ENCODE measurements around the gene NRL. TPM values are rescaled to one million over a fixed set of nuclear protein-coding genes. Genes with fewer than 3 reads are reported as not detected.

NRL gene
- total RNA-seq, 2 donors from 2014 or later, result 0.88 to 2.7 TPM

DNA sequence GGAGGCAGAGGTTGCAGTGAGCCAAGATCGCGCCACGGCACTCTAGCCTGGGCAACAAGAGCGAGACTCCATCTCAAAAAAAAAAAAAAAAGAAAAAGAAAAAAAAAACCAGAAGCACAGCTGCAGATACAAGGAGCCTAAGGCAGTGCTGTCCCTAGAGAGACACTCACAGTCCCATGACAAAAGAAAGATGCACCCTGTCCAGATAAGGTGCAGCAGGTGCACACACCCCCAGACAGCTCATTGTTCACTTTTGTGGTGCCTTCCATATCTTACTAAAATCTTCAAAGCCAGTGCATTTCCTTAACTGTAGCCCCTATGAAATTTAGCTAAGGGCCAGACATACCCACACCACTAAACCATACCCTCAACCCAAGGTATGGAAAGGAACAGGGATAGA lies 7.7 kb upstream of the NRL start:
- DNase-seq, result no peak
- no peak overlapping the region for H3K27ac ChIP-seq
- H3K36me3 ChIP-seq, result peaks cover 17% of the 10 kb centered on the region

DNA sequence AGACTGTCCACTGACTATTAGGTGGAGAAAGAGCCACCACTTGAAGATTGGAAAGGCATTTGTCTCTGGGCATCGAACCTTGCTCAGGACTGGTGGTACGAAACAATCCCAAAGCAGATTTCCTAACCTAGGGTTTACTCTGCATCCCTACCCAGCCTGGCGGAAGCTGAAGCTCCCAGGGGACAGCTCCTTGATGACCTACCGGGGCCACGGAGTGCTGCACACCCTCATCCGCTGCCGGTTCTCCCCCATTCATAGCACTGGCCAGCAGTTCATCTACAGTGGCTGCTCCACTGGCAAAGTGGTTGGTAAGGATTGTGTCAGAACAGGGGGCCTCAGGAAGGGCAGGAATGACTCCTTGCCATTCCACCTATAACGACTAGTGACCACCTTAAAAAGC lies 6.5 kb upstream of the NRL start:
- no peak overlapping the region for H3K9ac ChIP-seq (ENCODE audit: low read depth in 2 of 2, low read length in 2 of 2)
- H3K27me3 ChIP-seq, result no peaks in the 10 kb centered on the region
- intact Hi-C loops (cut with DNase I), result no loop called here
- no peak overlapping the region for H3K27ac ChIP-seq
- no peak for DNase-seq
- H3K4me3 ChIP-seq, result no peak overlapping the region
- H3K4me1 ChIP-seq, result peaks cover 3% of the 10 kb centered on the region
- H3K9me3 ChIP-seq, result no peaks in the 10 kb centered on the region
- TF ChIP-seq, protein P1, sequence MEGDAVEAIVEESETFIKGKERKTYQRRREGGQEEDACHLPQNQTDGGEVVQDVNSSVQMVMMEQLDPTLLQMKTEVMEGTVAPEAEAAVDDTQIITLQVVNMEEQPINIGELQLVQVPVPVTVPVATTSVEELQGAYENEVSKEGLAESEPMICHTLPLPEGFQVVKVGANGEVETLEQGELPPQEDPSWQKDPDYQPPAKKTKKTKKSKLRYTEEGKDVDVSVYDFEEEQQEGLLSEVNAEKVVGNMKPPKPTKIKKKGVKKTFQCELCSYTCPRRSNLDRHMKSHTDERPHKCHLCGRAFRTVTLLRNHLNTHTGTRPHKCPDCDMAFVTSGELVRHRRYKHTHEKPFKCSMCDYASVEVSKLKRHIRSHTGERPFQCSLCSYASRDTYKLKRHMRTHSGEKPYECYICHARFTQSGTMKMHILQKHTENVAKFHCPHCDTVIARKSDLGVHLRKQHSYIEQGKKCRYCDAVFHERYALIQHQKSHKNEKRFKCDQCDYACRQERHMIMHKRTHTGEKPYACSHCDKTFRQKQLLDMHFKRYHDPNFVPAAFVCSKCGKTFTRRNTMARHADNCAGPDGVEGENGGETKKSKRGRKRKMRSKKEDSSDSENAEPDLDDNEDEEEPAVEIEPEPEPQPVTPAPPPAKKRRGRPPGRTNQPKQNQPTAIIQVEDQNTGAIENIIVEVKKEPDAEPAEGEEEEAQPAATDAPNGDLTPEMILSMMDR (IDR thresholded peaks at IDR 0.05), result no peak
- H3K36me3 ChIP-seq, result peaks cover 17% of the 10 kb centered on the region

More for the DNA sequence above, 7.7 kb upstream of the NRL start:
- H3K27me3 ChIP-seq, result no peaks in the 10 kb centered on the region
- TF ChIP-seq, protein P1 (IDR thresholded peaks at IDR 0.05), result no peak
- intact Hi-C loops (cut with DNase I), result no loop called here
- no peak overlapping the region for H3K9ac ChIP-seq (ENCODE audit: low read depth in 2 of 2, low read length in 2 of 2)
- H3K4me1 ChIP-seq, result no peaks in the 10 kb centered on the region
- no peaks in the 10 kb centered on the region for H3K9me3 ChIP-seq
- no peak overlapping the region for H3K4me3 ChIP-seq

DNA sequence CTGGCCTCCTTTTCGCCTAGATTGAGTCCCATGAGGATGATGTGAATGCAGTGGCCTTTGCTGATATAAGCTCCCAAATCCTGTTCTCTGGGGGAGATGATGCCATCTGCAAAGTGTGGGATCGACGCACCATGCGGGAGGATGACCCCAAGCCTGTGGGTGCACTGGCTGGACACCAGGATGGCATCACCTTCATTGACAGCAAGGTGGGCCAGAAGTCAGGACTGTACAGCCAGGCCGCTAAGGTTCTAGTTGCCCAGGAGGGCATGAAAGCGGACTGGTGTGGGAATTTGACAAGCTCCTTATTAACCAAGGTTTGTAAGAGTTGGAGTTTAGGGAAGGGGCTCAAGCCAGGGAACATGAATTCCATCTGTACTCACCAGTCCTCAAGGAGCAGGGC lies 4.9 kb upstream of the NRL start:
- Histone ChIP-seq H3K9ac (ENCODE audit: low read depth in 2 of 2, low read length in 2 of 2) (no peak overlapping the region), H3K4me3 (no peak overlapping the region), H3K27ac (no peak overlapping the region), H3K4me1 (peaks cover 6% of the 10 kb centered on the region), H3K27me3 (no peaks in the 10 kb centered on the region), H3K36me3 (peaks cover 17% of the 10 kb centered on the region), H3K9me3 (no peaks in the 10 kb centered on the region)
- intact Hi-C loops (cut with DNase I), result no loop called here
- TF ChIP-seq, protein P1 (IDR thresholded peaks at IDR 0.05), result no peak
- no peak for DNase-seq

DNA sequence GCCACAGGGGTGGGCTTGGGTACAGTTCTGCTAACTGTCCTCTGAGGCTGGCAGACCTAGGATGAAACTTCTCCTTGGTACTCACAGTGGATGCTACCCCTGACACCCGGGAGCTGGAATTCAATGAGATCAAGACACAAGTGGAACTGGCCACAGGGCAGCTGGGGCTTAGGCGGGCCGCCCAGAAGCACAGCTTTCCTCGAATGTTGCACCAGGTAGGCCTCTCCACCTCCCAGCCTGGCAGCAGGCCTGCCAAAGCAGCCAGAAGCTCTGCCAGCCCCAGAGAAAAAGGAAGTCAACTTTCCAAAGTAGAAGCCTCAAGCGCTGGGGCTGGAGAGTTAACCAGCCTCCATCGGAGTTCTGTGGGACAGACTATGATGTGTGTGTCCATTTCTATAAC lies 2.4 kb upstream of the NRL start:
- peaks cover 17% of the 10 kb centered on the region for H3K36me3 ChIP-seq
- no peaks in the 10 kb centered on the region for H3K9me3 ChIP-seq
- DNase-seq, result no peak
- TF ChIP-seq, protein P1 (IDR thresholded peaks at IDR 0.05), result no peak
- intact Hi-C loops (cut with DNase I), result no loop called here
- no peaks in the 10 kb centered on the region for H3K27me3 ChIP-seq
- peaks cover 6% of the 10 kb centered on the region for H3K4me1 ChIP-seq
- H3K9ac ChIP-seq (ENCODE audit: low read depth in 2 of 2, low read length in 2 of 2), result no peak overlapping the region
- no peak overlapping the region for H3K4me3 ChIP-seq
- H3K27ac ChIP-seq, result no peak overlapping the region

DNA sequence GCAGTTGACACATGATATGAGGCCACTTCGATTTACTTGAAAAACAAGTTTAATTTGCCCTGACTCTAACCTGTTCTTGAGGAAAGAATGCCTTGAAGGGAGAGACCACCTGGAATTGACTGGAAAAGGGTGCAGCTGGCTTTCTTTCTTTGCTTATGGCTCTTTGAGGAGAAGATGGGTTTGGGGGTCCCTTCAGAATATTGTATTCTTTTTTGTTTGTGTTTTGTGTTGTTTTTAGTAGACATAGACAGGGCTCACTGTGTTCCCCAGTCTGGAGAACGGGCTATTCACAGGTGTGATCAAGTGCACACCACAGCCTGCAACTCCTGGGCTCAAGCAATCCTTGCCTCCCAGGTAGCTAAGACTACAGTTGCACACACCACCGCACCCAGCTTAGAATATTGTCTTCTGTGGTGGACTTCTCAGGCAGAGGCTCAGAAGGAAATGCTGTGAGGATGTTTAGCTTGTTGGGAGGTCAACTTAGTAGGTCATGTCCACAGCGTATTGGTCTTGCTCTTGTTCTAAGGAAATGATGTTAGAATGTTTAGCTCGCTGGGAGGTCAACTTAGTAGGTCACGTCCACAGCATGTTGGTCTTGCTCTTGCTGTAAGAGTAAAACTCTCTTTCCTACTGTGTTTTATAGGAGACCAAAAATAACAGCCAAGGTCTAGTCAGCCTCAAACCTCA lies 1.5 kb upstream of the NRL start:
- Histone ChIP-seq H3K9me3 (no peaks in the 10 kb centered on the region), H3K36me3 (peaks cover 17% of the 10 kb centered on the region), H3K9ac (ENCODE audit: low read depth in 2 of 2, low read length in 2 of 2) (peak overlapping the region; percentile 90 to 100), H3K4me3 (peak overlapping the region; percentile 80), H3K4me1 (peaks cover 6% of the 10 kb centered on the region), H3K27me3 (no peaks in the 10 kb centered on the region), H3K27ac (no peak overlapping the region)
- TF ChIP-seq, protein P1 (IDR thresholded peaks at IDR 0.05), result no peak
- DNase-seq, result no peak
- intact Hi-C loops (cut with DNase I), result no loop called here

Data from colonic mucosa (tissue), 4 donors.